ENCODE results near the gene CRB1.

DNA sequence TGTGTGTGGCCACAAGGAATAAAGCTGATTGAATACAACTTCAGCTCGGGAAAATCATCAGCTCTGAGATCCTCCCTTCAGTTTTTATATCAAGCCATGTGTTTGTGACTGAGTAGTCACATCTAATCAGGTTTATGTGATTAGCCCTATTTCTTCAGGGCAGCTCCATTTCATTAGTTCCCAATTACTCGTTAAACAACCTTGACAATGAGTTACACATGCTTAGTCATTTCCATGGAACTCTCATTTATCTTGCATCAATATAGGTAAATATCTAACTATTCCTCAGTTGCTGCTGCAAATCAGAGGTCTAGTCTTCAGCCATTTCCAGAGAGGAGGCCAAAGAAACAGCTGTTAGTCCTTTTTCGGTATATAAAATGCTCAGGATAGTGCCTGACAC, 16.3 kb downstream of the CRB1 start:
- TF ChIP-seq POLR2A (IDR thresholded peaks at IDR 0.05; ENCODE audit: low read depth, low read length) (no peak), POLR2AphosphoS5 (IDR thresholded peaks at IDR 0.05; ENCODE audit: low read depth, low read length) (no peak), TAF1 (IDR thresholded peaks at IDR 0.05; ENCODE audit: borderline replicate concordance, low read depth, low read length) (no peak)
